Keratinocyte (primary cell): ENCODE data around the gene MARCHF2.

Experiments
- EZH2 ChIP-seq: IDR thresholded peaks from one replicate; pipeline ENCODE4 v1.6.1; 2012; ENCODE audit warnings: inconsistent platforms, mild to moderate bottlenecking, low read length, moderate library complexity
- TF ChIP-seq, protein P1 (sequence below), 3 experiments: IDR thresholded peaks in 1 of 3; conservative IDR thresholded peaks in 1 of 3; optimal IDR thresholded peaks in 1 of 3; 2 replicates in 2 of 3; 3 replicates in 1 of 3; pipeline versions ENCODE3 to v1.5.1; 2011; ENCODE audit warnings: low read length in 3 of 3, mild to moderate bottlenecking in 3 of 3, moderate library complexity in 2 of 3, control low read depth in 1 of 3, inconsistent platforms in 1 of 3; ENCODE audit not compliant: insufficient read depth in 2 of 3; ENCODE audit errors: extremely low read depth in 1 of 3

GRCh38 chr19:8478598-8478997, 65.5 kb downstream of the MARCHF2 start:
- TF ChIP-seq EZH2 = no peak
- TF ChIP-seq, protein P1, sequence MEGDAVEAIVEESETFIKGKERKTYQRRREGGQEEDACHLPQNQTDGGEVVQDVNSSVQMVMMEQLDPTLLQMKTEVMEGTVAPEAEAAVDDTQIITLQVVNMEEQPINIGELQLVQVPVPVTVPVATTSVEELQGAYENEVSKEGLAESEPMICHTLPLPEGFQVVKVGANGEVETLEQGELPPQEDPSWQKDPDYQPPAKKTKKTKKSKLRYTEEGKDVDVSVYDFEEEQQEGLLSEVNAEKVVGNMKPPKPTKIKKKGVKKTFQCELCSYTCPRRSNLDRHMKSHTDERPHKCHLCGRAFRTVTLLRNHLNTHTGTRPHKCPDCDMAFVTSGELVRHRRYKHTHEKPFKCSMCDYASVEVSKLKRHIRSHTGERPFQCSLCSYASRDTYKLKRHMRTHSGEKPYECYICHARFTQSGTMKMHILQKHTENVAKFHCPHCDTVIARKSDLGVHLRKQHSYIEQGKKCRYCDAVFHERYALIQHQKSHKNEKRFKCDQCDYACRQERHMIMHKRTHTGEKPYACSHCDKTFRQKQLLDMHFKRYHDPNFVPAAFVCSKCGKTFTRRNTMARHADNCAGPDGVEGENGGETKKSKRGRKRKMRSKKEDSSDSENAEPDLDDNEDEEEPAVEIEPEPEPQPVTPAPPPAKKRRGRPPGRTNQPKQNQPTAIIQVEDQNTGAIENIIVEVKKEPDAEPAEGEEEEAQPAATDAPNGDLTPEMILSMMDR (optimal IDR thresholded peaks at IDR 0.05 in 1 of 3, IDR thresholded peaks at IDR 0.05 in 1 of 3, conservative IDR thresholded peaks at IDR 0.05 in 1 of 3; ENCODE audit: extremely low read depth in 1 of 3, insufficient read depth in 2 of 3, low read length in 3 of 3) = no peak
